ENCODE data around the gene MIPOL1. TPM values are rescaled to one million over a fixed set of nuclear protein-coding genes. Genes with fewer than 3 reads are reported as not detected.

Gene MIPOL1
- total and polyA plus RNA-seq, 2 of the 13 experiments (the other 11 are each of a cell fraction or from before 2014, with no cell fraction given) = 8.6 to 34.2 TPM

GRCh38 chr14:37585101-37585511 is 387.4 kb downstream of the MIPOL1 start (continued):
- TF ChIP-seq, protein P1, sequence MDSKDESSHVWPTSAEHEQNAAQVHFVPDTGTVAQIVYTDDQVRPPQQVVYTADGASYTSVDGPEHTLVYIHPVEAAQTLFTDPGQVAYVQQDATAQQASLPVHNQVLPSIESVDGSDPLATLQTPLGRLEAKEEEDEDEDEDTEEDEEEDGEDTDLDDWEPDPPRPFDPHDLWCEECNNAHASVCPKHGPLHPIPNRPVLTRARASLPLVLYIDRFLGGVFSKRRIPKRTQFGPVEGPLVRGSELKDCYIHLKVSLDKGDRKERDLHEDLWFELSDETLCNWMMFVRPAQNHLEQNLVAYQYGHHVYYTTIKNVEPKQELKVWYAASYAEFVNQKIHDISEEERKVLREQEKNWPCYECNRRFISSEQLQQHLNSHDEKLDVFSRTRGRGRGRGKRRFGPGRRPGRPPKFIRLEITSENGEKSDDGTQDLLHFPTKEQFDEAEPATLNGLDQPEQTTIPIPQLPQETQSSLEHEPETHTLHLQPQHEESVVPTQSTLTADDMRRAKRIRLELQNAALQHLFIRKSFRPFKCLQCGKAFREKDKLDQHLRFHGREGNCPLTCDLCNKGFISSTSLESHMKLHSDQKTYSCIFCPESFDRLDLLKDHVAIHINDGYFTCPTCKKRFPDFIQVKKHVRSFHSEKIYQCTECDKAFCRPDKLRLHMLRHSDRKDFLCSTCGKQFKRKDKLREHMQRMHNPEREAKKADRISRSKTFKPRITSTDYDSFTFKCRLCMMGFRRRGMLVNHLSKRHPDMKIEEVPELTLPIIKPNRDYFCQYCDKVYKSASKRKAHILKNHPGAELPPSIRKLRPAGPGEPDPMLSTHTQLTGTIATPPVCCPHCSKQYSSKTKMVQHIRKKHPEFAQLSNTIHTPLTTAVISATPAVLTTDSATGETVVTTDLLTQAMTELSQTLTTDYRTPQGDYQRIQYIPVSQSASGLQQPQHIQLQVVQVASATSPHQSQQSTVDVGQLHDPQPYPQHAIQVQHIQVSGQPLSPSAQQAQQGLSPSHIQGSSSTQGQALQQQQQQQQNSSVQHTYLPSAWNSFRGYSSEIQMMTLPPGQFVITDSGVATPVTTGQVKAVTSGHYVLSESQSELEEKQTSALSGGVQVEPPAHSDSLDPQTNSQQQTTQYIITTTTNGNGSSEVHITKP (CRISPR knock-in tag; IDR thresholded peaks at IDR 0.05; ENCODE audit: low read depth) = no peak
- no peak for TF ChIP-seq ZNF713 (CRISPR knock-in tag; IDR thresholded peaks at IDR 0.05)
- no peak for TF ChIP-seq ZNF781 (CRISPR knock-in tag; IDR thresholded peaks at IDR 0.05; ENCODE audit: borderline replicate concordance, not compliant biosample characterization)
- TF ChIP-seq SRF (IDR thresholded peaks at IDR 0.05; ENCODE audit: low read depth, low read length) = no peak
- no peak for TF ChIP-seq CREBL2 (CRISPR knock-in tag; IDR thresholded peaks at IDR 0.05; ENCODE audit: borderline replicate concordance)
- TF ChIP-seq, protein P2, sequence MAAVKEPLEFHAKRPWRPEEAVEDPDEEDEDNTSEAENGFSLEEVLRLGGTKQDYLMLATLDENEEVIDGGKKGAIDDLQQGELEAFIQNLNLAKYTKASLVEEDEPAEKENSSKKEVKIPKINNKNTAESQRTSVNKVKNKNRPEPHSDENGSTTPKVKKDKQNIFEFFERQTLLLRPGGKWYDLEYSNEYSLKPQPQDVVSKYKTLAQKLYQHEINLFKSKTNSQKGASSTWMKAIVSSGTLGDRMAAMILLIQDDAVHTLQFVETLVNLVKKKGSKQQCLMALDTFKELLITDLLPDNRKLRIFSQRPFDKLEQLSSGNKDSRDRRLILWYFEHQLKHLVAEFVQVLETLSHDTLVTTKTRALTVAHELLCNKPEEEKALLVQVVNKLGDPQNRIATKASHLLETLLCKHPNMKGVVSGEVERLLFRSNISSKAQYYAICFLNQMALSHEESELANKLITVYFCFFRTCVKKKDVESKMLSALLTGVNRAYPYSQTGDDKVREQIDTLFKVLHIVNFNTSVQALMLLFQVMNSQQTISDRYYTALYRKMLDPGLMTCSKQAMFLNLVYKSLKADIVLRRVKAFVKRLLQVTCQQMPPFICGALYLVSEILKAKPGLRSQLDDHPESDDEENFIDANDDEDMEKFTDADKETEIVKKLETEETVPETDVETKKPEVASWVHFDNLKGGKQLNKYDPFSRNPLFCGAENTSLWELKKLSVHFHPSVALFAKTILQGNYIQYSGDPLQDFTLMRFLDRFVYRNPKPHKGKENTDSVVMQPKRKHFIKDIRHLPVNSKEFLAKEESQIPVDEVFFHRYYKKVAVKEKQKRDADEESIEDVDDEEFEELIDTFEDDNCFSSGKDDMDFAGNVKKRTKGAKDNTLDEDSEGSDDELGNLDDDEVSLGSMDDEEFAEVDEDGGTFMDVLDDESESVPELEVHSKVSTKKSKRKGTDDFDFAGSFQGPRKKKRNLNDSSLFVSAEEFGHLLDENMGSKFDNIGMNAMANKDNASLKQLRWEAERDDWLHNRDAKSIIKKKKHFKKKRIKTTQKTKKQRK (IDR thresholded peaks at IDR 0.05; ENCODE audit: low read length) = no peak
- TF ChIP-seq ATF7 (IDR thresholded peaks at IDR 0.05) = no peak
- TF ChIP-seq ATF7 (CRISPR knock-in tag; IDR thresholded peaks at IDR 0.05) = peak; percentile 31; the same call in 1 of the 2 replicates
- TF ChIP-seq MED1 (CRISPR knock-in tag; IDR thresholded peaks at IDR 0.05) = no peak
- no peak for TF ChIP-seq ZNF672 (CRISPR knock-in tag; IDR thresholded peaks at IDR 0.05)
- TF ChIP-seq, protein P3, sequence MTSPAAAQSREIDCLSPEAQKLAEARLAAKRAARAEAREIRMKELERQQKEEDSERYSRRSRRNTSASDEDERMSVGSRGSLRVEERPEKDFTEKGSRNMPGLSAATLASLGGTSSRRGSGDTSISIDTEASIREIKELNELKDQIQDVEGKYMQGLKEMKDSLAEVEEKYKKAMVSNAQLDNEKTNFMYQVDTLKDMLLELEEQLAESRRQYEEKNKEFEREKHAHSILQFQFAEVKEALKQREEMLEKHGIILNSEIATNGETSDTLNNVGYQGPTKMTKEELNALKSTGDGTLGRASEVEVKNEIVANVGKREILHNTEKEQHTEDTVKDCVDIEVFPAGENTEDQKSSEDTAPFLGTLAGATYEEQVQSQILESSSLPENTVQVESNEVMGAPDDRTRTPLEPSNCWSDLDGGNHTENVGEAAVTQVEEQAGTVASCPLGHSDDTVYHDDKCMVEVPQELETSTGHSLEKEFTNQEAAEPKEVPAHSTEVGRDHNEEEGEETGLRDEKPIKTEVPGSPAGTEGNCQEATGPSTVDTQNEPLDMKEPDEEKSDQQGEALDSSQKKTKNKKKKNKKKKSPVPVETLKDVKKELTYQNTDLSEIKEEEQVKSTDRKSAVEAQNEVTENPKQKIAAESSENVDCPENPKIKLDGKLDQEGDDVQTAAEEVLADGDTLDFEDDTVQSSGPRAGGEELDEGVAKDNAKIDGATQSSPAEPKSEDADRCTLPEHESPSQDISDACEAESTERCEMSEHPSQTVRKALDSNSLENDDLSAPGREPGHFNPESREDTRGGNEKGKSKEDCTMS (CRISPR knock-in tag; conservative IDR thresholded peaks at IDR 0.05) = no peak
- TF ChIP-seq, protein P4, sequence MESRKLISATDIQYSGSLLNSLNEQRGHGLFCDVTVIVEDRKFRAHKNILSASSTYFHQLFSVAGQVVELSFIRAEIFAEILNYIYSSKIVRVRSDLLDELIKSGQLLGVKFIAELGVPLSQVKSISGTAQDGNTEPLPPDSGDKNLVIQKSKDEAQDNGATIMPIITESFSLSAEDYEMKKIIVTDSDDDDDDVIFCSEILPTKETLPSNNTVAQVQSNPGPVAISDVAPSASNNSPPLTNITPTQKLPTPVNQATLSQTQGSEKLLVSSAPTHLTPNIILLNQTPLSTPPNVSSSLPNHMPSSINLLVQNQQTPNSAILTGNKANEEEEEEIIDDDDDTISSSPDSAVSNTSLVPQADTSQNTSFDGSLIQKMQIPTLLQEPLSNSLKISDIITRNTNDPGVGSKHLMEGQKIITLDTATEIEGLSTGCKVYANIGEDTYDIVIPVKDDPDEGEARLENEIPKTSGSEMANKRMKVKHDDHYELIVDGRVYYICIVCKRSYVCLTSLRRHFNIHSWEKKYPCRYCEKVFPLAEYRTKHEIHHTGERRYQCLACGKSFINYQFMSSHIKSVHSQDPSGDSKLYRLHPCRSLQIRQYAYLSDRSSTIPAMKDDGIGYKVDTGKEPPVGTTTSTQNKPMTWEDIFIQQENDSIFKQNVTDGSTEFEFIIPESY (CRISPR knock-in tag; IDR thresholded peaks at IDR 0.05) = peak; percentile 89
- no peak for TF ChIP-seq NR2F6 (IDR thresholded peaks at IDR 0.05)
- no peak for TF ChIP-seq NR2F6 (CRISPR knock-in tag; IDR thresholded peaks at IDR 0.05)
- TF ChIP-seq TOPORS (CRISPR knock-in tag; IDR thresholded peaks at IDR 0.05) = no peak
- no peak for TF ChIP-seq MLLT10 (CRISPR knock-in tag; IDR thresholded peaks at IDR 0.05)
- no peak for TF ChIP-seq ZKSCAN1 (IDR thresholded peaks at IDR 0.05; ENCODE audit: low read length)
- TF ChIP-seq, protein P5, sequence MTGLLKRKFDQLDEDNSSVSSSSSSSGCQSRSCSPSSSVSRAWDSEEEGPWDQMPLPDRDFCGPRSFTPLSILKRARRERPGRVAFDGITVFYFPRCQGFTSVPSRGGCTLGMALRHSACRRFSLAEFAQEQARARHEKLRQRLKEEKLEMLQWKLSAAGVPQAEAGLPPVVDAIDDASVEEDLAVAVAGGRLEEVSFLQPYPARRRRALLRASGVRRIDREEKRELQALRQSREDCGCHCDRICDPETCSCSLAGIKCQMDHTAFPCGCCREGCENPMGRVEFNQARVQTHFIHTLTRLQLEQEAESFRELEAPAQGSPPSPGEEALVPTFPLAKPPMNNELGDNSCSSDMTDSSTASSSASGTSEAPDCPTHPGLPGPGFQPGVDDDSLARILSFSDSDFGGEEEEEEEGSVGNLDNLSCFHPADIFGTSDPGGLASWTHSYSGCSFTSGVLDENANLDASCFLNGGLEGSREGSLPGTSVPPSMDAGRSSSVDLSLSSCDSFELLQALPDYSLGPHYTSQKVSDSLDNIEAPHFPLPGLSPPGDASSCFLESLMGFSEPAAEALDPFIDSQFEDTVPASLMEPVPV (CRISPR knock-in tag; IDR thresholded peaks at IDR 0.05) = no peak
